NCI-H2196 (cell line): Measurements from ENCODE around the gene ACSS3.
"Not testable (repeated sequence)": the region's sequence is repeated elsewhere in the genome, so short reads cannot be mapped to it uniquely, and the experiment has no call there.

ENCODE experiments used
- DNase-seq: peaks from one replicate; lab custom pipeline; 2025; ENCODE audit not compliant: unreplicated experiment; lab: John Stamatoyannopoulos, UW

Gene ACSS3, protein sequence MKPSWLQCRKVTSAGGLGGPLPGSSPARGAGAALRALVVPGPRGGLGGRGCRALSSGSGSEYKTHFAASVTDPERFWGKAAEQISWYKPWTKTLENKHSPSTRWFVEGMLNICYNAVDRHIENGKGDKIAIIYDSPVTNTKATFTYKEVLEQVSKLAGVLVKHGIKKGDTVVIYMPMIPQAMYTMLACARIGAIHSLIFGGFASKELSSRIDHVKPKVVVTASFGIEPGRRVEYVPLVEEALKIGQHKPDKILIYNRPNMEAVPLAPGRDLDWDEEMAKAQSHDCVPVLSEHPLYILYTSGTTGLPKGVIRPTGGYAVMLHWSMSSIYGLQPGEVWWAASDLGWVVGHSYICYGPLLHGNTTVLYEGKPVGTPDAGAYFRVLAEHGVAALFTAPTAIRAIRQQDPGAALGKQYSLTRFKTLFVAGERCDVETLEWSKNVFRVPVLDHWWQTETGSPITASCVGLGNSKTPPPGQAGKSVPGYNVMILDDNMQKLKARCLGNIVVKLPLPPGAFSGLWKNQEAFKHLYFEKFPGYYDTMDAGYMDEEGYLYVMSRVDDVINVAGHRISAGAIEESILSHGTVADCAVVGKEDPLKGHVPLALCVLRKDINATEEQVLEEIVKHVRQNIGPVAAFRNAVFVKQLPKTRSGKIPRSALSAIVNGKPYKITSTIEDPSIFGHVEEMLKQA

DNA sequence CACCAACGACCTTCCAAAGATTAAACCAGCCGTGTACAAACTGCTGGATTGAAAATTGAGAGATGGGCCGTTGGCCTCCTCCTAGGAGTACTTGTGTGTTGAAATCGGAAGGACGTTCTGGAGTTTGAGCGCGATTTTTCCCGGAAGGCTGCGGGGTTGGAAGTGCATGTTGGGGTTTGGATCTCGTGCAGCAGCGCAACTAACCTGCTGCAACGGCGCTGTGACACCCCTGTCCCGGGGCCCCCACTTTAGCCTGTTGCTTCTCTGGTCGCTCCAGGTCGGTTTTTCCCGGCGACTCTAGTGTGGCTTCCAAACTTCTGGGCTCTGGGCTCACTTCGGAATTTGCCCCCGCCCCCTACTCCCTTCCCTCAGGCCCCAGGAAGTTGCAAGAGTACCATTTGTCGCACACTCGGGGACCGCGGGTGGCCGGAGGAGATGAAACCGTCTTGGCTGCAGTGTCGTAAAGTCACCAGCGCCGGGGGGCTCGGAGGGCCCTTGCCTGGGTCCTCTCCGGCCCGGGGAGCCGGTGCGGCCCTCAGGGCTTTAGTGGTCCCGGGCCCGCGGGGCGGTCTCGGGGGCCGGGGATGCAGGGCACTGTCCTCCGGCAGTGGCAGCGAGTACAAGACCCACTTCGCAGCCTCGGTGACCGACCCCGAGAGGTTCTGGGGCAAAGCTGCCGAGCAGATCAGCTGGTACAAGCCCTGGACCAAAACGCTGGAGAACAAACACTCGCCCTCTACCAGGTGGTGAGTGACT is at the start of gene ACSS3:
TSS of gene ACSS3 (plus strand) at position 394 of the 756 bp plus-strand sequence. CDS start at position 436, 42 bp downstream.
- no peak for DNase-seq

DNA sequence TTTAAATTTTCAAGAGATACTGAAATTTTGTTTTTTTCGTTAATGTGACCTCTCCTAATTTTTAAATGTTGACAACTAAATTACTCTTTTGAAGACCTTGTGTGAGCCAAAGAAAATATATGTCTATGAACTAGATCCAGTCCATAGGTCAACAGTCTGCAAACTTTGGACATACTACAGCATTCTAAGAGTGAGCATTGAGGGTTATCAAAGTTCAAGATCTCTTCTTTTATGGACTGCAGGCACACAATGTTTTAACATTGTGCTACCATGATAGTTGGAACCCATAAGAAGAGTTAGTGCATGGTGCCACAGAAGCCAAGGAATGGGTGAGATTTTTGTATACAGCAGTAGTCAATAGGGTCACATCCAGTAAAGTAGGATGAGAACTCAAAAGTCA is 43.0 kb upstream of the ACSS3 start:
- no peak for DNase-seq

DNA sequence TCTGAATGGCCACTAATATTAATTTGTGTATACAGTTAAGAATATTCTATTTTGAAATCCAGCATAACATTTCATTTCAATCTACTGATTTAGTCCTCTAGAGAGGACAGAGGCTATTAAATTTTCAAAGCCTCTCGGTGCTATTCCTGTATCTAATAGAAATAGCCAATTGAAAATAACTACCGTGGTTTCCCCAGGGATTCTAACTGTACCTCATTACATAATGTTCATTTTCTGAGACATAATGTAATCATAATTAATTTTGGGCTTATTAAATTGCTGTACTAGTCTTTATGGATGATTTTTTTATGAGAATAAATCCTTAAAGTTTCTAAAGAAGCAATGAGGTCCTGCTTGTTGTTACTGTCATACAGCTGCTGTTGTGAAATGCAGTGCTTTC is 38.6 kb upstream of the ACSS3 start:
- no peak for DNase-seq

DNA sequence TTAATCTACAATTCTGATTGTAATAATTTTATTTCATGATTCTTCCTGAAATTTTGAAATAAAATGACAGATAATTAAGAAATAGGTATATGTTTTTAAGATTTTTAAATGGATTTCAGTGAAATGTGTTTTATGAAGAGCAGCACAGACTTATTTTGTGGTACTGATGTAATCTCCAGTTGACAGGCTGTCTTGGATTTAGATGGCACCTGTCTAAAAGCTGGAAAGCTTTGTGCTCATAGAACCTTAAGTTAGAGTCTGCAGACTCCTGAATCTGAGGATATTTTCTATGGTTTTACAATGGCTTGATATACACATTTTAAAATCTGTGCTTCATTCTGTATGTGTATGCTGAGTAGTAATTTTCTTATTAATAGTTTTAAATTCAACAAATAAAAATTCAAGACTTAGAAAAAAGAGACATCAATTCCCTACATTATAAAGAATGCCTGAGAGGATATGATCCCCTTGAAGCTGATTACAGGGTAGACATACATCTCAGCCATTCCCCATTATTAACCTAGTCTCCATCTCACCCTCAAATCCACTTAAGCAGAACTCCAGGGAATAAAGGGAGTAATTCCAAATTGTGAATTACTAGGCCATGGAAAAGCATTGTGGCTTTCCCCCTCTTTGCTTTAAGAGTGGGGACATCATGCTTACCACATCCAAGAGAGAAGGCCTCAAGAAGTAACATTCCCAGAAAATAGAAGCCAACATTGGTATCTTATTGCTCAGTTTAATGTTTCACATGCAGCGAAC is 33.7 kb upstream of the ACSS3 start:
- no peak for DNase-seq

DNA sequence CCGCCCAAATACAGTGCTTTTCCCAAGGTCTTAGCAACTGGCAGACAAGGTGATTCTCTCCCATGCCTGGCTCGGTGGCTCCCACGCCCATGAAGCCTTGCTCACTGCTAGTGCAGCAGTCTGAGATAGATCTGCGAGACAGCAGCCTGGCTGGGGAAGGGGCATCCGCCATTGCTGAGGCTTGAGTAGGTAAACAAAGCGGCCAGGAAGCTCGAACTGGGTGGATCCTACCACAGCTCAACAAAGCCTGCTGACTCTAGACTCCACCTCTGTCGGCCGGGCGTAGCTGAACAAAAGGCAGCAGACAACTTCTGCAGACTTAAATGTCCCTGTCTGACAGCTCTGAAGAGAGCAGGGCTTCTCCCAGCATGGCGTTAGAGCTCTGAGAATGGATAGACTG is 12.9 kb upstream of the ACSS3 start:
- not testable (repeated sequence) for DNase-seq

DNA sequence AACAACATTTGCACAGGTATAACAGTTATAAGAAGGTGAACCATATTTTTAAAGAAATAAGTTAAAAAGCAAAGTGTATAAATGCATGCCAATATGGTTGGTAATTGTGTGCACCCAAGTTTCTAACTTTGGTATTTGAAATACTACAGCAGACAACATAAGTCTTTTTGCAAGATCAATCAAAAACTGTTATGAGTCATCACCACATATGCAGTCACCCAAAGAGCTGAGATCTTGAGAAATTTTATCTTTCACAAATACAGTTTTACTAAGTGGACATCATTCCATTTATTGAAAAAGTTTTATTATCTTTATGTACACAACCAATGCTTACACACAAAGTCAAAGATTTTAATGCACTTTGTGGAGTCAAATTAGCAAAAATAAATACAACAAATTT is 7.0 kb upstream of the ACSS3 start:
- no peak for DNase-seq

DNA sequence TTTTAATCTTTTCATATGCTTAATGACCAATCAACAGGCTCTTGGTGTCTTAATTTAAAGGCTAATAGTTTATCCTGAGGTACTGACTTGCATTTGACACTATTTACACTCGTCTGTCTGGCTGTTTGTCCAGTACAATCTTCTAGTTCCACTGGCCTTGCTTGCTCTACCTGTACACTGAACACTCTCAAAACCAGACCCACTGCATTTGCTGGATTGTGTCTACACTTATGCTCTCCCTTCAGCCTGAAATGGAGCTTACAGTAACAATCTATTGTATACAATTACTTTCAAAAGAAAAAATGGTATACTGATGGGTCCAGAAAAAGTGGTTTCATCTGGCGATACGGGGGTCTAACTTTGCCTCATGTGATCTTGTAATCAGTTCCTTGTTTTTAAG is 2.3 kb upstream of the ACSS3 start:
- no peak for DNase-seq

DNA sequence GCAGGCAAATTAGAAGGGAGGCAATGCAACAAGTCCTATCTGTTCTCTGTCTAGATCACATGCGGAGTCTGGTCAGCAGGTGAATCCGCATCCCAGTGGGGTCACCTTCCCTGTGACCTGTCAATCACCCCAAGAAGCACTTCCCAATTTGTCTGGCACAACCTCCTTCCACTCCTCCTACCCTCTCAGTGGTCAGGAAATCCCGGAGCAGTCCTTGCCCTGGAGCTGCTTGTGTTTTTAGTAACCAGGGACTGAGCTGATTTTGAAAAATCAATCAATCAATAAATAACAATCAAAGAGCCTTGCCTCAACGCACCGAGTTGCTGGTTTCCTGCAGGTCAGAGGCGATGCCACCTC is 572 bp upstream of the ACSS3 start:
- no peak for DNase-seq

DNA sequence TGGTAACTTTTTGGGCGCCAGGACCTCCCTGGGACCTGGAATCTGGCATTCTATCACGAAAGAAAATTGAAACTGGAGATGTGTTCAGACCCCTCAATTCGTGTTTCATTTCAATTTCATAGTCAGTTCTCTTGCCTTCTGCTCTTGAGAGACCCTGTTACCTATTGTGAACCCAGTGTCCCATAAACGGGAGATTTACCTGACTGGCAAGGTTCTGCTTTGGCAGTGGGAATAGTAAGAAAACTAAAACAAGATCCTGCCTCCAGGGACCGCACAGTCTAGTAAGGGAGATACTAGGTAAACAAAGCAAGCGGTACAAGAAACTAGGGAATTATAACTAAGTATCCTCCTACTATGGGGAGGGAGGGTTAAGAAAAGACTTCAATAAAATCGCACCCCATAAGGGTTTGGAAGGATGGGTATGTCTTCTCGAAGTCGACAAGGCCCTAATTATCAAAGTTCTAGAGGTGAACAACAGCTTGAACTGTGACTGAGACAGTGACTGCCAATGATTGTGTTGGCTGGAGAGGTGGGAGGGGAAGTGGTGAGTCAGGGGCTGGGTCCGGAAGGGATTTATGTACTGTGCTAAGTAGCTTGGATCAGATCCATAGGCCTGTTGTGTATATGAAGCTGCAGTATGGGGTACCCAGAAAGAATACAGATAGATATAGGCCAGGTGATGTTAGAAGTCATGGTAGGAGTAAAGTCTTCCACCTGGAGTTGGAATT is 754 bp downstream of the ACSS3 start:
- DNase-seq = no peak

DNA sequence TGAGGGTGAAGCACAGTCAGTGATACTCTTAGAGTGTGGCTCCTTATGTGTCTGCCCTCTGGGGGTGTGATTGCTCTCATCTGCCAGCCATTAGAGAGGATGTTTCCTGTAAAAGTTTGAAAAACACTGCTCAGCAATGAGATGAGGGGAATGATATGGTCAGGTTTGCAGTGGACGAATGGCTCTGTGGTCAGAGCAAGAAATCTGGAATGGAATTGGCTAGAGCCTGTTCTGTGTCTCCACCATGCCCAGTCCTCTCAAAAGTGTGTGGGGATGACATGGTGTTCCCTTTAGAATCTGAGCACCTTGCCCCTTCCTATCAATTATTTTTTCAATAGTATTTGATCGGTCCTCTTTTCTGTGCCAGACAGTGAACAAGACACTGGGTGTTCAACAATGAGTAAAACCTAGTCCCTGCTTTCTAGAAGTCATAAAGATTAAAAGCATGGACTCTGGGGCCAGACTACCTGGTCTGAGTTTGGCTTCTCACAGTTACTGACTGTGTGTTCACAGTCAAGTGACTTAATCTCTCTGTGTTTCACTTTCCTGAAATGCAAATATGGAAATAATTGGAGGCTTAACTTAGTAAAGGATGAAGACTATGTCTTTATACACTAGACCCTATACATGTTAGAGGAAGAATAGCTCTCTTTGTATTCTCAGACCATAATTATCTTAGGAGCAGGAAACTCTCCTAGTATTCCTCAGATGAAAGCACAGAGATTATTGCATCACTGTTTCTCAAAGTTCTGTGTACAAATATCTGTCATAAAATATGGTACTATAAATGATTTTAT is 1.6 kb downstream of the ACSS3 start:
- no peak for DNase-seq

DNA sequence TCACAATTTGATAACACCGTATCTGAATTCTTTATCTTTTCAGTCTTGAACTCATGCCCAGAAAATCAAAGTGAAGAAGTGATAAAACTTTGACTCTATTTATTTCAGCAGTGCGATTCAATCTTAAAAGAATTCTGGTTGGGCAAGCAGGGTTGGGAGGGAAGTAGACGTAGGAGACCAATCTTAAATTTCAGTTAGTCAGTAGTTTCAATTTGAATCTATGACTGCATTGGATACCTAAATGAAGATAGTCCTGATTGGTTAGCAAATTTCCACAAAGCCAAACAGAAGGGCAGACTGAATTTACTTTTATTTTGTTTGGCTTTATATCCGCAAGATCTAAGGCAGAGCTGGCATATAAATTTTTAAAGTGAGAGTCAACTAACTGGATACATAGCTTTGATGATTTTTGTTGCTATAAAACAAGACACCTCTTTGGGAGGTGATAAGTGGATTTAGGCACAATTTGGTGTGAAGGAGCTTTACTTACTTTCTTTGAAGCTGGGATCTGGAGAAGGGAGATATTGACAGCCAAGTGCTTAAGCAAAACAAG is 2.6 kb downstream of the ACSS3 start:
- DNase-seq = no peak

DNA sequence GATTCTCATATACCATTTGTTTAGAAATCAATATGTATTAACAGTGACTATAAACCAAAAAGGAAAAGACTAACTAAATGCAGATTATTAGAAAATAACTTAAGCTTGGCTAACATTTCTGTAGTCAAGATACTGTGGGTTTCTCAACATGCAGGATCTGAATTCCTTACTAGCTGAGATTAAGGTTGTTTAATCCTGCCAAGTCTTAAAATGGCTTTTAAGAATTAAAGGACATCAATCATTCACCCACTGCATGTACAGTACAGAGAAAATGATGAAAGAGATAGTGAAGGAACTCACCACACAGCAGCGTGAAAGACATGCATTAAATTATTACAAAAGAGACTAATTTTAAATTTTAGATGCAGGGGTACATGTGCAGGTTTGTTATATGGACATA is 3.8 kb downstream of the ACSS3 start:
- DNase-seq = no peak

DNA sequence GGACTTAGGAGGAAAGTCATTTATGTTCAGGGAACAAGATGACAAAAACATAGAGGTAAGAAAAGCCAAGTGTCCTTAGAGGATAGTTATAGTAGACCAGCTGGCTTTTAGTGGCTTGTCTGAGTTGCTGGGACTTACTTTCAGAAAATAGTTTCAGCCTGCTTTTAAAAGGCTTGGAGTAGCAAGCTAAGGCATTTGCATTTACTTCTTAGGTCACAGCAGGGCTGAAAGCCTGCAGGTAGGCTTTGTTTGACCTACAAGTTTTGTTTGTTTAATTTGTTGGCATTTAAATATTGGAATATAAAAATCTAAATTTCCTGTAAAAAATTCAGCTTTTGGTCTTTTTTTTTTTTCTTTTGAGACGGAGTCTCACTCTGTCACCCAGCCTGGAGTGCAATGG is 5.1 kb downstream of the ACSS3 start:
- DNase-seq = no peak

DNA sequence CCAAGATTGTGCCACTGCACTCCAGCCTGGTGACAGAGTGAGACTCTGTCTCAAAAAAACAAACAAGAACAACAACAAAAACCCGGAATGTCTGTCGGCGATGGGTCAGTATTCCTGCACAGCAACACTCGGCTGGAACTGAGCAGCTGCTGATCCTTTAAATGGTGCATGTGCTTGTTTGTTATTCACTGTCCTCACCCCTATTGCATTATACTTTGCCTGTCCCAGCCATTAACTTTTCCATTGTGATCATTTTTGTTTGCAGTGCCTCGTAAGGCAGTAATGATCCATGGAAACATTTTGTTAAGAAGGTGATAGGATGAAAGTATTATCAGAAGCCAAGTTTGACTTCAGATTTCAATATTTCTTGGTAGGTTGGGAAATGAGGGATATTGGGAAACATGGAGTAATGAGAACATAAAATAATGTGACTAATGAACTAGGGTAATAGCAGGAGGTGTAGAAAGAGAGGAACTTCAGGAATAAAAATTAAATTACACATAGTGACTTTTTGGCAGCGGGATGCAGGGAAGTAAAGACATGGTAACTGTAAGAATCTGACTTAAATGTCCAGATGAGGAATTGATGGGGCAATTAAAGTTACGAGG is 6.1 kb downstream of the ACSS3 start:
- no peak for DNase-seq

DNA sequence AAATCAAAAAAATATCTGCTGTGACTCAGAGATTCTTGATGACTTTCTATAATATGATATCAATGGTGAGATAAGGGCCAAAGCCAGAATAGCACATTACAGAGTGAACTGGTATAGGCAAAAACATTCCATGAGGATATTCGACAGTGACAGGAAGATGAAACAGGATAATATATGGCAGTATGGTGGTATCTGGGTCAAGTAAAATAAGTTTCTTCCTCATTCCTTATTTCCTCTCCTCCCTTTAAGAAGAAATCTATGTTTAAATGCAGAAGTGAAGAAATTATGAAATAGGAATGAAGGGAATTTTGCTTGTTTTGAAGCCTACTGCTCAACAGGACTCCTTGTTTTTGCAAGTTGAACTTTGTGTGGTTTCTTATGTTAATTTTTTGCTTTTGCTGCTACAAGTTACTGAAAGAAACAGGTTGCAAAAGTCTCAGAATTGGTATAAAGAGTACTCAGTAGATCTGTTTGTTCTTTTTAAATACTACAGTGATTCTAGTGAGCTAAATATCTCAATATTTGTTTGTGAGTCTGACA is 7.0 kb downstream of the ACSS3 start:
- no peak for DNase-seq

DNA sequence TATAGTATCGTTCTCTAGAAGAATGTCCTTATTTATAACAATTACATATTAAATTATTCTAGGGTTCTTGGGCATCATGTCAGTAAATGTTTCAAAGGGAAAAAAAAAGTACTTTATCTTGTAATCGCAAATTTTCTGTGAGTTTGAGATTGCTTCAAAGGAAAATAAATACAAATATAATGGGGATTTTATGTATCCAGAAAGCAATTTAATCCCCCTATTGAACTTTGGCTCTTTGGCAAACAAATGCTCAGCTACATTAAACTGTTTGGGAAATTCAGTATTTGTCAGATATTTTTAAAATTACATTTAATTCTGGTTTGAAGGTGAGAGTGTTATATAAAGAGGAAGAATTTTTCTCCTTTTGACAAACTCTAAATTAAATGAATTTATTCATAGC is 8.0 kb downstream of the ACSS3 start:
- DNase-seq = no peak

DNA sequence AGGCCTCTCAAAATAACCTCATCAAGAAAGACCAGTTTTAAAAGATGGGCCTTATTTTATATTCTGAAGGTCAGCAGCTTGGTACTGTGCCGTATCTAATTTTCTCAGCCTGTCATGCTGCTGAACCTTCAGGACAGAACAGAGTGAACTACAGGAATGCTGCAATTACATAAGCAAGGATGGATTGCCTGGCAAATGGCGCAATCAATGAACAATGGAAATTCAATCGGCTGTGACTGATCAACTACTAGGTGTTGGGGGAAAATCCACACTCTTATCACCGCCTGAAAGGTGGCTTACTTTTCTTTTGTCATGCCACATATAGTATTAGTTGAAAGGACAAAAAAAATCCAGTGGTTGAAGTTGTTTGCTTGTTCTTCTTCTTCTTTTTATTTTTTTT is 8.5 kb downstream of the ACSS3 start:
- no peak for DNase-seq

DNA sequence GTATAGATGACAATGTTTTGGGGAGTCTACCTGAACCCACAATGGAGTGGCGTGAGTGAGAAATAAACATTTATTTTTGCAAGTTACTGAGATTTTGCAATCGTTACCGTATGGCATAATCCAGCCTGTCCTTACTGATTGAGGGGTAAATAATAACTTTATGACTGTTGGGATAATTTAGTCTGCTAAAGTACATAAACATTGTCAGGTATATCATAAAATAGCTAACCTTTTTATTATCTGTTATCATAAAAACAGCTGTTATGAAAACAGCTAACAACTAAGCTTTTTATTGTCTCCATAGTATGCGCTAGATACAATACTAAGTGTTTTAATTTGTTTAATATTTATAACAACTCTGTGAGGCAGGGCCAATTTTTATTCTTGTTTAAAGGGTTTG is 10.3 kb downstream of the ACSS3 start:
- DNase-seq = no peak

DNA sequence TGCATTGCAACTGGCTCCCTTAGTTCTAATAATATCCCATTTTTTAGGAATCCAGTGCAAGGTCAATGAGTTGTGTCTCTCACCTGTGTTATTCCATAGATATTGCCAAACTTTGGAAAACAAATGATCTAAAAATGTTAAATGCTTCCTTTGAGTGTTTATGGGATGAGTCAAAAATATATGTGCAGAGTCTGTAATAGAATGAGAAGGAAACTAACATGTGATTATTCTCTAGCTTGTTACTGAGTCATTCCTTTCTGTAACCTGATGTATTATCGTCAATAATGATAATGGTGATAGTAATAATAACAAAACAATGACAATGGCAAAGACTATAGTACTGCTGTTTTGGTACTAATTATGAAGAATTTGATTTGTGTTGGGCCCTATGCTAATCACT is 11.5 kb downstream of the ACSS3 start:
- no peak for DNase-seq
